Astrocyte (in vitro differentiated cells and primary cell): ENCODE data around the gene SBF2. TPM values are rescaled to one million over a fixed set of nuclear protein-coding genes. Genes with fewer than 3 reads are reported as not detected.

Source experiments
- DNase-seq: peaks from one replicate; pipeline ENCODE4 v3.0.0-alpha.2; 2010; ENCODE audit warnings: low read depth
- FAIRE-seq: peaks from 2 replicates; lab custom pipeline; 2011; peaks lifted over from hg19 to GRCh38; lab: Jason Lieb, UNC
- H2AFZ ChIP-seq: 2 replicates; pipeline ENCODE4 v1.6.0; 2012; ENCODE audit warnings: low read depth, low read length, inconsistent platforms
- H3K27ac ChIP-seq: 2 replicates; pipeline ENCODE4 v1.5.1; 2011; ENCODE audit warnings: low read depth, low read length, inconsistent platforms
- H3K27me3 ChIP-seq: 2 replicates; pipeline ENCODE4 v1.6.0; 2011; ENCODE audit warnings: low read length, inconsistent platforms; ENCODE audit not compliant: insufficient read depth
- H3K36me3 ChIP-seq: 2 replicates; pipeline ENCODE4 v1.5.1; 2011; ENCODE audit warnings: low read length, inconsistent platforms; ENCODE audit not compliant: insufficient read depth
- H3K4me1 ChIP-seq: 2 replicates; pipeline ENCODE4 v1.5.1; 2011; ENCODE audit warnings: low read length, inconsistent platforms; ENCODE audit not compliant: insufficient read depth
- H3K4me2 ChIP-seq: 2 replicates; pipeline ENCODE4 v1.6.0; 2012; ENCODE audit warnings: low read length, inconsistent platforms
- H3K4me3 ChIP-seq: 2 replicates; pipeline ENCODE4 v1.5.1; 2011; ENCODE audit warnings: low read depth, mild to moderate bottlenecking, low read length, inconsistent platforms; ENCODE audit not compliant: insufficient read depth
- H3K79me2 ChIP-seq: 2 replicates; pipeline ENCODE4 v1.6.0; 2012; ENCODE audit warnings: mild to moderate bottlenecking, low read length, inconsistent platforms; ENCODE audit not compliant: insufficient read depth
- H3K9ac ChIP-seq: 2 replicates; pipeline ENCODE4 v1.6.0; 2012; ENCODE audit warnings: mild to moderate bottlenecking, low read length, inconsistent platforms
- H3K9me3 ChIP-seq: 2 replicates; pipeline ENCODE4 v1.5.1; 2012; ENCODE audit warnings: low read depth, mild to moderate bottlenecking, low read length, inconsistent platforms; ENCODE audit not compliant: insufficient read depth
- H4K20me1 ChIP-seq: 2 replicates; pipeline ENCODE4 v1.6.0; 2012; ENCODE audit warnings: low read length, inconsistent platforms; ENCODE audit not compliant: insufficient read depth
- H3K27ac Mint-ChIP-seq: one replicate; pipeline ENCODE4 v1.8.0; 2021; ENCODE audit warnings: mild to moderate bottlenecking, mixed read lengths; ENCODE audit not compliant: unreplicated experiment
- H3K27me3 Mint-ChIP-seq: one replicate; pipeline ENCODE4 v1.8.0; 2021; ENCODE audit warnings: low read depth, mixed read lengths; ENCODE audit not compliant: unreplicated experiment
- H3K36me3 Mint-ChIP-seq: one replicate; pipeline ENCODE4 v1.8.0; 2021; ENCODE audit warnings: low read depth, mixed read lengths; ENCODE audit not compliant: unreplicated experiment
- H3K4me1 Mint-ChIP-seq: one replicate; pipeline ENCODE4 v1.8.0; 2021; ENCODE audit warnings: low read depth, mixed read lengths; ENCODE audit not compliant: unreplicated experiment
- H3K4me3 Mint-ChIP-seq: one replicate; pipeline ENCODE4 v1.8.0; 2021; ENCODE audit warnings: mild to moderate bottlenecking, moderate library complexity, mixed read lengths; ENCODE audit not compliant: unreplicated experiment
- H3K9me3 Mint-ChIP-seq: one replicate; pipeline ENCODE4 v1.8.0; 2021; ENCODE audit warnings: mild to moderate bottlenecking, mixed read lengths; ENCODE audit not compliant: unreplicated experiment
- CTCF ChIP-seq: IDR thresholded peaks from 2 replicates; pipeline ENCODE4 v1.5.1; 2011; ENCODE audit warnings: low read depth, mild to moderate bottlenecking, inconsistent platforms, low read length, moderate library complexity; ENCODE audit not compliant: insufficient read depth
- EZH2 ChIP-seq: IDR thresholded peaks from 2 replicates; pipeline ENCODE4 v1.6.1; 2012; ENCODE audit warnings: mild to moderate bottlenecking, low read length, inconsistent platforms; ENCODE audit not compliant: insufficient read depth
- total RNA-seq: library from RNA; stranded (reverse); gene quantifications from 2 replicates; pipeline ENCODE4 v1.2.1, GENCODE V29; 2021

The SBF2 gene
- total RNA-seq, 1 donor from 2014 or later = 50.0 TPM

GRCh38 chr11:10263929-10264328 is 30.1 kb downstream of the SBF2 start:
- Histone ChIP-seq H3K36me3 (no peaks in the 10 kb centered on the region), H2AFZ (no peak overlapping the region), H3K9ac (no peak overlapping the region), H4K20me1 (peaks cover 3% of the 10 kb centered on the region), H3K79me2 (peaks cover 14% of the 10 kb centered on the region), H3K27me3 (no peaks in the 10 kb centered on the region), H3K9me3 (no peaks in the 10 kb centered on the region), H3K27ac (no peak overlapping the region), H3K4me2 (no peak overlapping the region), H3K4me1 (peaks cover 6% of the 10 kb centered on the region), H3K4me3 (no peak overlapping the region)
- no peak overlapping the region for H3K4me3 Mint-ChIP-seq
- no peaks in the 10 kb centered on the region for H3K9me3 Mint-ChIP-seq
- H3K27me3 Mint-ChIP-seq = no peaks in the 10 kb centered on the region
- DNase-seq (peak; percentile 84), FAIRE-seq (peak; percentile 75)
- TF ChIP-seq CTCF (no peak), EZH2 (no peak)
- H3K27ac Mint-ChIP-seq = peak overlapping the region; percentile 11
- no peaks in the 10 kb centered on the region for H3K36me3 Mint-ChIP-seq
- peaks cover 24% of the 10 kb centered on the region for H3K4me1 Mint-ChIP-seq

- Histone ChIP-seq H3K27ac (no peak overlapping the region), H2AFZ (no peak overlapping the region), H3K9ac (no peak overlapping the region), H3K4me3 (no peak overlapping the region), H3K4me1 (peaks cover 6% of the 10 kb centered on the region), H3K4me2 (peak overlapping the region; percentile 1), H3K79me2 (peaks cover 31% of the 10 kb centered on the region), H3K36me3 (no peaks in the 10 kb centered on the region), H4K20me1 (peaks cover 8% of the 10 kb centered on the region), H3K9me3 (no peaks in the 10 kb centered on the region), H3K27me3 (no peaks in the 10 kb centered on the region)
- Mint-ChIP-seq H3K4me3 (no peak overlapping the region), H3K27me3 (no peaks in the 10 kb centered on the region), H3K27ac (peak overlapping the region; percentile 68), H3K9me3 (no peaks in the 10 kb centered on the region), H3K4me1 (peaks cover 15% of the 10 kb centered on the region), H3K36me3 (no peaks in the 10 kb centered on the region)
- TF ChIP-seq CTCF (no peak), EZH2 (no peak)
- FAIRE-seq (no peak), DNase-seq (no peak)
Observed at GRCh38 chr11:10261821-10262220, 32.2 kb downstream of the SBF2 start.

- Histone ChIP-seq H3K4me2 (no peak overlapping the region), H2AFZ (no peak overlapping the region), H3K36me3 (no peaks in the 10 kb centered on the region), H3K79me2 (peaks cover 48% of the 10 kb centered on the region), H3K4me1 (no peaks in the 10 kb centered on the region), H3K27me3 (no peaks in the 10 kb centered on the region), H3K9ac (no peak overlapping the region), H3K4me3 (no peak overlapping the region), H3K9me3 (no peaks in the 10 kb centered on the region), H4K20me1 (peaks cover 19% of the 10 kb centered on the region), H3K27ac (no peak overlapping the region)
- H3K27ac Mint-ChIP-seq = no peak overlapping the region
- H3K4me1 Mint-ChIP-seq = peaks cover 12% of the 10 kb centered on the region
- DNase-seq = no peak
- no peak overlapping the region for H3K4me3 Mint-ChIP-seq
- H3K27me3 Mint-ChIP-seq = no peaks in the 10 kb centered on the region
- FAIRE-seq = no peak
- TF ChIP-seq EZH2 (no peak), CTCF (no peak)
- H3K9me3 Mint-ChIP-seq = no peaks in the 10 kb centered on the region
- H3K36me3 Mint-ChIP-seq = no peaks in the 10 kb centered on the region
Observed at GRCh38 chr11:10257478-10257877, 36.5 kb downstream of the SBF2 start.
